VCaP (cell line): Measurements from ENCODE around the gene OXLD1.
"Not testable (repeated sequence)": the region's sequence is repeated elsewhere in the genome, so short reads cannot be mapped to it uniquely, and the experiment has no call there.

ENCODE experiments used
- H3K27ac ChIP-seq: fragments of 450-650 bp; 2 replicates; pipeline ENCODE4 v1.5.1; 2017
- CTCF ChIP-seq: fragments of 450-650 bp; conservative IDR thresholded peaks from 2 replicates; pipeline ENCODE4 v1.5.1; 2017; ENCODE audit warnings: mild to moderate bottlenecking, moderate library complexity

OXLD1 gene

GRCh38 chr17:81675515-81676221 lies 9.3 kb upstream of the OXLD1 start:
- TF ChIP-seq CTCF: peak; percentile 86
- not testable (repeated sequence) for H3K27ac ChIP-seq

GRCh38 chr17:81673561-81674258 lies 7.3 kb upstream of the OXLD1 start:
- no peak overlapping the region for H3K27ac ChIP-seq
- TF ChIP-seq CTCF: no peak

- H3K27ac ChIP-seq: no peak overlapping the region
- TF ChIP-seq CTCF: no peak
Observed at GRCh38 chr17:81672954-81673353, 6.5 kb upstream of the OXLD1 start.

GRCh38 chr17:81672504-81672903 lies 6.1 kb upstream of the OXLD1 start:
- no peak overlapping the region for H3K27ac ChIP-seq
- no peak for TF ChIP-seq CTCF

- peak overlapping the region; percentile 93 for H3K27ac ChIP-seq
Observed at GRCh38 chr17:81667754-81668153, 1.3 kb upstream of the OXLD1 start.

GRCh38 chr17:81666092-81666341 lies 388 bp downstream of the OXLD1 start:
- no peak for TF ChIP-seq CTCF
- H3K27ac ChIP-seq: peak overlapping the region; percentile 93

More at GRCh38 chr17:81667754-81668153, 1.3 kb upstream of the OXLD1 start:
- no peak for TF ChIP-seq CTCF

GRCh38 chr17:81665205-81666091 lies 957 bp downstream of the OXLD1 start:
- H3K27ac ChIP-seq: peak overlapping the region; percentile 93
- TF ChIP-seq CTCF: no peak
